ENCODE results near the gene SLC43A2. TPM values are rescaled to one million over a fixed set of nuclear protein-coding genes. Genes with fewer than 3 reads are reported as not detected.

Gene SLC43A2
- polyA plus RNA-seq, 1 donor from 2014 or later = 60.1 TPM

DNA sequence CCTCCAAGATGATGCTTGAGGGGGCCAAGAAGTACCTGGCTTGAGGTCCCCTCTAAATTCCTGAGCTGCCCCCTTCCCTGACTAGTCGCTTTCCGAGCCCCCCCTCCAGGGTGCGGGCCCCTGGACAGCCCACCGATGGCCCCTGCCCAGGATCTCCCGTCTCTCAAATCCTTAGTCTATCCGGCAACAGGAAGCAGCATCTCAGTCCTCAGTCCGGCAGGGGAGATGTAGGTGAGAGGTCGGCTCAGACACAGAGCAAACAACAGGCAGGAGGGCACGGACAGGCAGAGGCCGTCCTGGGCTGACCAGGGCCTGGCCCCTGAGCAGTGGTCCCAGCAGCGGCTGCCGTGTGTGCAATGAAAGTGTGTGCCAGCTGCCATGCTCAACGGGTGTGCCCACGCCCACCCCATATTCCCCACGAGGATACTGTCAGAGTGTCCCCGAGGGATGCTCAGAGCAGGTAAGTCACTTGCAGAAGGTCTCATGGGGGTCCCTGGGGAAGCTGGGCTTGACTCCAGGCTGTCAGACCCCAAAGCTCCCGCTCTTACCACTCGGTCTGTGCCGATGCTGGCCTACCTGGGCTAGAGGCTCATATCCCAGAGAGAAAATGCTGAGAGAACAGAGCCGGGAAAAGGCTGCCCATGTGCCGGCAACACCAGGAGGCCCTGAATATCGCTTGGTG, 7.2 kb downstream of the SLC43A2 start:
- Histone ChIP-seq H3K27ac (ENCODE audit: low read length) (no peak overlapping the region), H3K27me3 (ENCODE audit: insufficient read depth, low read depth, low read length) (no peaks in the 10 kb centered on the region), H3K79me2 (replicated peaks; ENCODE audit: insufficient read depth, low read length) (peaks cover 26% of the 10 kb centered on the region), H3K4me2 (ENCODE audit: low read length) (no peak overlapping the region), H3K9me3 (ENCODE audit: low read length) (no peaks in the 10 kb centered on the region), H4K20me1 (ENCODE audit: insufficient read depth) (peaks cover 4% of the 10 kb centered on the region), H3F3A (ENCODE audit: insufficient read depth, low read length, poor library complexity, severe bottlenecking) (no peaks in the 10 kb centered on the region), H3K4me3 (ENCODE audit: low read length) (no peak overlapping the region), H3K9me2 (ENCODE audit: insufficient read depth, low read length) (no peaks in the 10 kb centered on the region), H2AFZ (ENCODE audit: low read depth, low read length) (no peak overlapping the region), H3K9ac (ENCODE audit: low read length) (no peak overlapping the region), H3K36me3 (ENCODE audit: insufficient read depth, low read length) (peaks cover 14% of the 10 kb centered on the region)
- TF ChIP-seq, protein P1, sequence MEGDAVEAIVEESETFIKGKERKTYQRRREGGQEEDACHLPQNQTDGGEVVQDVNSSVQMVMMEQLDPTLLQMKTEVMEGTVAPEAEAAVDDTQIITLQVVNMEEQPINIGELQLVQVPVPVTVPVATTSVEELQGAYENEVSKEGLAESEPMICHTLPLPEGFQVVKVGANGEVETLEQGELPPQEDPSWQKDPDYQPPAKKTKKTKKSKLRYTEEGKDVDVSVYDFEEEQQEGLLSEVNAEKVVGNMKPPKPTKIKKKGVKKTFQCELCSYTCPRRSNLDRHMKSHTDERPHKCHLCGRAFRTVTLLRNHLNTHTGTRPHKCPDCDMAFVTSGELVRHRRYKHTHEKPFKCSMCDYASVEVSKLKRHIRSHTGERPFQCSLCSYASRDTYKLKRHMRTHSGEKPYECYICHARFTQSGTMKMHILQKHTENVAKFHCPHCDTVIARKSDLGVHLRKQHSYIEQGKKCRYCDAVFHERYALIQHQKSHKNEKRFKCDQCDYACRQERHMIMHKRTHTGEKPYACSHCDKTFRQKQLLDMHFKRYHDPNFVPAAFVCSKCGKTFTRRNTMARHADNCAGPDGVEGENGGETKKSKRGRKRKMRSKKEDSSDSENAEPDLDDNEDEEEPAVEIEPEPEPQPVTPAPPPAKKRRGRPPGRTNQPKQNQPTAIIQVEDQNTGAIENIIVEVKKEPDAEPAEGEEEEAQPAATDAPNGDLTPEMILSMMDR (IDR thresholded peaks at IDR 0.05; ENCODE audit: poor library complexity, severe bottlenecking) = no peak
- no peak for TF ChIP-seq EP300 (conservative IDR thresholded peaks at IDR 0.05; ENCODE audit: poor library complexity, severe bottlenecking)
- TF ChIP-seq EZH2 (IDR thresholded peaks at IDR 0.05; ENCODE audit: borderline replicate concordance, insufficient read depth, low read length, poor library complexity, severe bottlenecking) = no peak
- no peak for TF ChIP-seq TAF1 (IDR thresholded peaks at IDR 0.05; ENCODE audit: low read depth)
- TF ChIP-seq RAD21 (conservative IDR thresholded peaks at IDR 0.05) = no peak
- TF ChIP-seq, protein P2, sequence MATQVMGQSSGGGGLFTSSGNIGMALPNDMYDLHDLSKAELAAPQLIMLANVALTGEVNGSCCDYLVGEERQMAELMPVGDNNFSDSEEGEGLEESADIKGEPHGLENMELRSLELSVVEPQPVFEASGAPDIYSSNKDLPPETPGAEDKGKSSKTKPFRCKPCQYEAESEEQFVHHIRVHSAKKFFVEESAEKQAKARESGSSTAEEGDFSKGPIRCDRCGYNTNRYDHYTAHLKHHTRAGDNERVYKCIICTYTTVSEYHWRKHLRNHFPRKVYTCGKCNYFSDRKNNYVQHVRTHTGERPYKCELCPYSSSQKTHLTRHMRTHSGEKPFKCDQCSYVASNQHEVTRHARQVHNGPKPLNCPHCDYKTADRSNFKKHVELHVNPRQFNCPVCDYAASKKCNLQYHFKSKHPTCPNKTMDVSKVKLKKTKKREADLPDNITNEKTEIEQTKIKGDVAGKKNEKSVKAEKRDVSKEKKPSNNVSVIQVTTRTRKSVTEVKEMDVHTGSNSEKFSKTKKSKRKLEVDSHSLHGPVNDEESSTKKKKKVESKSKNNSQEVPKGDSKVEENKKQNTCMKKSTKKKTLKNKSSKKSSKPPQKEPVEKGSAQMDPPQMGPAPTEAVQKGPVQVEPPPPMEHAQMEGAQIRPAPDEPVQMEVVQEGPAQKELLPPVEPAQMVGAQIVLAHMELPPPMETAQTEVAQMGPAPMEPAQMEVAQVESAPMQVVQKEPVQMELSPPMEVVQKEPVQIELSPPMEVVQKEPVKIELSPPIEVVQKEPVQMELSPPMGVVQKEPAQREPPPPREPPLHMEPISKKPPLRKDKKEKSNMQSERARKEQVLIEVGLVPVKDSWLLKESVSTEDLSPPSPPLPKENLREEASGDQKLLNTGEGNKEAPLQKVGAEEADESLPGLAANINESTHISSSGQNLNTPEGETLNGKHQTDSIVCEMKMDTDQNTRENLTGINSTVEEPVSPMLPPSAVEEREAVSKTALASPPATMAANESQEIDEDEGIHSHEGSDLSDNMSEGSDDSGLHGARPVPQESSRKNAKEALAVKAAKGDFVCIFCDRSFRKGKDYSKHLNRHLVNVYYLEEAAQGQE (IDR thresholded peaks at IDR 0.05; ENCODE audit: borderline replicate concordance) = no peak
- no peak for TF ChIP-seq MXI1 (conservative IDR thresholded peaks at IDR 0.05; ENCODE audit: poor library complexity, severe bottlenecking)
- no peak for TF ChIP-seq POLR2AphosphoS5 (IDR thresholded peaks at IDR 0.05)
- no peak for TF ChIP-seq SMC3 (conservative IDR thresholded peaks at IDR 0.05; ENCODE audit: poor library complexity)

DNA sequence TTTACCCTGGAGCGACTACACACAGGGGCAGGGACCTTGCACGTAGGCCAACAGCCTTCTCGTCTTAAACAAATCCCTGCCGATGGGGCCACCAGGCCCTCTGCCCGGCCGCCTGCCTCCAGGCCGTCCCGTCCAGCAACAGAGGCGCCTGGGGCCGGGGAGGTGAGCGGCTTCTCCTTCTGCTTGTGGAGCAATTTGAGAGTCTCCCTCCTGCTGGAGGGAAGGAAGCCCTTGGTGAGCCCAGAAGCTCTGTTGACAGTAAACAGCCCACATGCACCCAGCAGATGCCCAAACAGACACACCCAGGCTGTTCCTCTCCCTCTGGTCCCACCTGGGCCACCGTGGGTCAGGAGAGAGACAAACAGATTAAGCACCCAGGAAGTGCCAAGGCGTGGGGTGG, 8.1 kb downstream of the SLC43A2 start:
- no peak overlapping the region for H3K4me2 ChIP-seq (ENCODE audit: low read length)
- no peak overlapping the region for H3K9ac ChIP-seq (ENCODE audit: low read length)
- H3K9me3 ChIP-seq (ENCODE audit: low read length) = no peaks in the 10 kb centered on the region
- no peak overlapping the region for H3K4me3 ChIP-seq (ENCODE audit: low read length)
- H3F3A ChIP-seq (ENCODE audit: insufficient read depth, low read length, poor library complexity, severe bottlenecking) = no peaks in the 10 kb centered on the region
- no peak overlapping the region for H3K27ac ChIP-seq (ENCODE audit: low read length)
- no peaks in the 10 kb centered on the region for H3K27me3 ChIP-seq (ENCODE audit: insufficient read depth, low read depth, low read length)
- H4K20me1 ChIP-seq (ENCODE audit: insufficient read depth) = peaks cover 4% of the 10 kb centered on the region
- TF ChIP-seq EZH2 (IDR thresholded peaks at IDR 0.05; ENCODE audit: borderline replicate concordance, insufficient read depth, low read length, poor library complexity, severe bottlenecking) = no peak
- no peak for TF ChIP-seq POLR2AphosphoS5 (IDR thresholded peaks at IDR 0.05)
- TF ChIP-seq, protein P2 (IDR thresholded peaks at IDR 0.05; ENCODE audit: borderline replicate concordance) = no peak
- TF ChIP-seq EP300 (conservative IDR thresholded peaks at IDR 0.05; ENCODE audit: poor library complexity, severe bottlenecking) = no peak
- TF ChIP-seq SMC3 (conservative IDR thresholded peaks at IDR 0.05; ENCODE audit: poor library complexity) = no peak
- TF ChIP-seq, protein P1 (IDR thresholded peaks at IDR 0.05; ENCODE audit: poor library complexity, severe bottlenecking) = no peak
- TF ChIP-seq MXI1 (conservative IDR thresholded peaks at IDR 0.05; ENCODE audit: poor library complexity, severe bottlenecking) = no peak
- no peak for TF ChIP-seq TAF1 (IDR thresholded peaks at IDR 0.05; ENCODE audit: low read depth)
- no peak for TF ChIP-seq RAD21 (conservative IDR thresholded peaks at IDR 0.05)
- H2AFZ ChIP-seq (ENCODE audit: low read depth, low read length) = no peak overlapping the region
- peaks cover 16% of the 10 kb centered on the region for H3K79me2 ChIP-seq (replicated peaks; ENCODE audit: insufficient read depth, low read length)
- H3K9me2 ChIP-seq (ENCODE audit: insufficient read depth, low read length) = no peaks in the 10 kb centered on the region
- peaks cover 10% of the 10 kb centered on the region for H3K36me3 ChIP-seq (ENCODE audit: insufficient read depth, low read length)
